ENCODE data around the gene ACER3. TPM values are rescaled to one million over a fixed set of nuclear protein-coding genes. Genes with fewer than 3 reads are reported as not detected.

ACER3 gene
- total RNA-seq, 3 donors from 2014 or later, result 32.3 to 45.7 (median 39.2) TPM

DNA sequence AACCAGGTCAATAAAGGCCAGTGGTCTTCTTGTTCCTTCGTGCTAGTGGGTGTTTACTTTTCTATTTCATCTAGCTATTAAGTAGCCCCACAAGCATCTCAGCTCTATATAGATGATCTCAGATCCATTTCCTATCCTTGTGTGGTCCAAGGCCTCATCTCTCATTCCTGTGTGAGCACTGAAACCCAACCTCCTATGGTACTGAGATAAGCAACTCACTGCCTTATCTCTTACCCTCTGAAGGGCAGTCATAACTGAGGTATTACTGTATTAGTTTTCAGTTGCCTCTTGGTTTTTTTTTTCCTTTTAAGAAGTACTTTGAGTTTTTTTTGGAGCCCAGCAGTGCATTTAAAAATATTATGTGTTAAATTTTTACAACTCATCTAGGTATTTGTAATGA is 28.3 kb downstream of the ACER3 start:
- Histone ChIP-seq H3K4me1 (ENCODE audit: low read depth) (no peaks in the 10 kb centered on the region), H3K36me3 (ENCODE audit: low read depth) (no peaks in the 10 kb centered on the region), H3K9me3 (no peaks in the 10 kb centered on the region), H3K4me3 (no peak overlapping the region)
- intact Hi-C loops (cut with DNase I, micrococcal nuclease), result no loop called here
- ATAC-seq, result no peak
- TF ChIP-seq, protein P1, sequence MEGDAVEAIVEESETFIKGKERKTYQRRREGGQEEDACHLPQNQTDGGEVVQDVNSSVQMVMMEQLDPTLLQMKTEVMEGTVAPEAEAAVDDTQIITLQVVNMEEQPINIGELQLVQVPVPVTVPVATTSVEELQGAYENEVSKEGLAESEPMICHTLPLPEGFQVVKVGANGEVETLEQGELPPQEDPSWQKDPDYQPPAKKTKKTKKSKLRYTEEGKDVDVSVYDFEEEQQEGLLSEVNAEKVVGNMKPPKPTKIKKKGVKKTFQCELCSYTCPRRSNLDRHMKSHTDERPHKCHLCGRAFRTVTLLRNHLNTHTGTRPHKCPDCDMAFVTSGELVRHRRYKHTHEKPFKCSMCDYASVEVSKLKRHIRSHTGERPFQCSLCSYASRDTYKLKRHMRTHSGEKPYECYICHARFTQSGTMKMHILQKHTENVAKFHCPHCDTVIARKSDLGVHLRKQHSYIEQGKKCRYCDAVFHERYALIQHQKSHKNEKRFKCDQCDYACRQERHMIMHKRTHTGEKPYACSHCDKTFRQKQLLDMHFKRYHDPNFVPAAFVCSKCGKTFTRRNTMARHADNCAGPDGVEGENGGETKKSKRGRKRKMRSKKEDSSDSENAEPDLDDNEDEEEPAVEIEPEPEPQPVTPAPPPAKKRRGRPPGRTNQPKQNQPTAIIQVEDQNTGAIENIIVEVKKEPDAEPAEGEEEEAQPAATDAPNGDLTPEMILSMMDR (IDR thresholded peaks at IDR 0.05), result no peak
- DNase-seq, result no peak

GRCh38 chr11:76889411-76889975 is 28.8 kb downstream of the ACER3 start:
- no peak for DNase-seq
- intact Hi-C loops (cut with DNase I, micrococcal nuclease), result no loop called here
- no peak for ATAC-seq

GRCh38 chr11:76890329-76890728 is 29.6 kb downstream of the ACER3 start:
- ATAC-seq (no peak), DNase-seq (no peak)
- TF ChIP-seq, protein P1 (IDR thresholded peaks at IDR 0.05), result no peak
- Histone ChIP-seq H3K36me3 (ENCODE audit: low read depth) (no peaks in the 10 kb centered on the region), H3K9me3 (no peaks in the 10 kb centered on the region), H3K4me1 (ENCODE audit: low read depth) (no peaks in the 10 kb centered on the region), H3K4me3 (no peak overlapping the region)
- intact Hi-C loops (cut with DNase I, micrococcal nuclease), result no loop called here

More at GRCh38 chr11:76889411-76889975, 28.8 kb downstream of the ACER3 start:
- Histone ChIP-seq H3K9me3 (no peaks in the 10 kb centered on the region), H3K36me3 (ENCODE audit: low read depth) (no peaks in the 10 kb centered on the region), H3K4me3 (no peak overlapping the region), H3K4me1 (ENCODE audit: low read depth) (no peaks in the 10 kb centered on the region)
- TF ChIP-seq, protein P1 (IDR thresholded peaks at IDR 0.05), result no peak

- ATAC-seq (no peak), DNase-seq (no peak)
- TF ChIP-seq, protein P1 (IDR thresholded peaks at IDR 0.05), result no peak
- H3K4me3 ChIP-seq, result no peak overlapping the region
- intact Hi-C loops (cut with DNase I, micrococcal nuclease), result no loop called here
- H3K9me3 ChIP-seq, result no peaks in the 10 kb centered on the region
- no peaks in the 10 kb centered on the region for H3K4me1 ChIP-seq (ENCODE audit: low read depth)
- no peaks in the 10 kb centered on the region for H3K36me3 ChIP-seq (ENCODE audit: low read depth)
Measured at GRCh38 chr11:76891285-76891684, 30.6 kb downstream of the ACER3 start.

- Histone ChIP-seq H3K4me1 (ENCODE audit: low read depth) (no peaks in the 10 kb centered on the region), H3K4me3 (no peak overlapping the region), H3K36me3 (ENCODE audit: low read depth) (no peaks in the 10 kb centered on the region), H3K9me3 (no peaks in the 10 kb centered on the region)
- TF ChIP-seq, protein P1 (IDR thresholded peaks at IDR 0.05), result no peak
- no peak for DNase-seq
- intact Hi-C loops (cut with DNase I, micrococcal nuclease), result no loop called here
- no peak for ATAC-seq
Measured at GRCh38 chr11:76891793-76892192, 31.1 kb downstream of the ACER3 start.

GRCh38 chr11:76892306-76892705 is 31.6 kb downstream of the ACER3 start:
- intact Hi-C loops (cut with DNase I, micrococcal nuclease), result no loop called here
- no peak for ATAC-seq
- DNase-seq, result no peak
- Histone ChIP-seq H3K9me3 (no peaks in the 10 kb centered on the region), H3K4me1 (ENCODE audit: low read depth) (no peaks in the 10 kb centered on the region), H3K36me3 (ENCODE audit: low read depth) (no peaks in the 10 kb centered on the region), H3K4me3 (no peak overlapping the region)
- TF ChIP-seq, protein P1 (IDR thresholded peaks at IDR 0.05), result no peak
